SU-DHL-6 (cell line): ENCODE measurements around the gene FHAD1.

Source experiments
- CTCF ChIP-seq: fragments of 200-600 bp; sonication (generic); IDR thresholded peaks from one replicate; pipeline ENCODE4 v1.5.1; 2017; ENCODE audit warnings: antibody characterized with exemption, mild to moderate bottlenecking, low read length, moderate library complexity; ENCODE audit not compliant: insufficient read depth, poor library complexity, severe bottlenecking
- EZH2phosphoT487 ChIP-seq: fragments of 200-600 bp; sonication (generic), shearing (Covaris generic); conservative IDR thresholded peaks from 2 replicates; pipeline ENCODE4 v1.6.1; 2018; ENCODE audit warnings: mild to moderate bottlenecking, antibody characterized with exemption, low read length, moderate library complexity, mixed read lengths

GRCh38 chr1:15362737-15363128 is 115.7 kb downstream of the FHAD1 start:
- TF ChIP-seq CTCF (no peak), EZH2phosphoT487 (no peak)
